Measurements from ENCODE around the gene MICAL1. TPM values are rescaled to one million over a fixed set of nuclear protein-coding genes. Genes with fewer than 3 reads are reported as not detected.

MICAL1 gene
- total RNA-seq, 1 donor from 2014 or later = 7.5 TPM

- DNase-seq = peak; percentile 63
- intact Hi-C loops (cut with micrococcal nuclease) = no loop called here
- ATAC-seq = peak; percentile 55
Observed at GRCh38 chr6:109456710-109457561, 1.4 kb upstream of the MICAL1 start.

GRCh38 chr6:109456111-109456583 lies 575 bp upstream of the MICAL1 start:
- DNase-seq (no peak), ATAC-seq (peak; percentile 19)
- intact Hi-C loops (cut with micrococcal nuclease) = no loop called here

- no peak for DNase-seq
- peak; percentile 15 for ATAC-seq
- intact Hi-C loops (cut with micrococcal nuclease) = no loop called here
Observed at GRCh38 chr6:109454496-109455436, 806 bp downstream of the MICAL1 start.

- DNase-seq (peak; percentile 58), ATAC-seq (no peak)
- intact Hi-C loops (cut with micrococcal nuclease) = no loop called here
Observed at GRCh38 chr6:109453594-109454495, 1.7 kb downstream of the MICAL1 start.

GRCh38 chr6:109453156-109453555 lies 2.4 kb downstream of the MICAL1 start:
- DNase-seq = no peak
- intact Hi-C loops (cut with micrococcal nuclease) = no loop called here
- ATAC-seq = no peak

GRCh38 chr6:109452181-109452580 lies 3.4 kb downstream of the MICAL1 start:
- ATAC-seq = no peak
- intact Hi-C loops (cut with micrococcal nuclease) = no loop called here
- no peak for DNase-seq

- intact Hi-C loops (cut with micrococcal nuclease) = no loop called here
- DNase-seq (no peak), ATAC-seq (no peak)
Observed at GRCh38 chr6:109451376-109451775, 4.2 kb downstream of the MICAL1 start.

GRCh38 chr6:109450801-109451200 lies 4.8 kb downstream of the MICAL1 start:
- intact Hi-C loops (cut with micrococcal nuclease) = no loop called here
- no peak for ATAC-seq

GRCh38 chr6:109449795-109450673 lies 5.5 kb downstream of the MICAL1 start:
- DNase-seq (no peak), ATAC-seq (no peak)
- intact Hi-C loops (cut with micrococcal nuclease) = no loop called here

More at GRCh38 chr6:109450801-109451200, 4.8 kb downstream of the MICAL1 start:
- no peak for DNase-seq

- ATAC-seq (no peak), DNase-seq (no peak)
- intact Hi-C loops (cut with micrococcal nuclease) = no loop called here
Observed at GRCh38 chr6:109449064-109449794, 6.3 kb downstream of the MICAL1 start.

GRCh38 chr6:109448615-109449014 lies 7.0 kb downstream of the MICAL1 start:
- DNase-seq (no peak), ATAC-seq (no peak)
- intact Hi-C loops (cut with micrococcal nuclease) = no loop called here

GRCh38 chr6:109447878-109448555 lies 7.6 kb downstream of the MICAL1 start:
- DNase-seq (no peak), ATAC-seq (no peak)
- intact Hi-C loops (cut with micrococcal nuclease) = no loop called here

GRCh38 chr6:109447087-109447486 lies 8.5 kb downstream of the MICAL1 start:
- intact Hi-C loops (cut with micrococcal nuclease) = no loop called here
- DNase-seq (no peak), ATAC-seq (no peak)

GRCh38 chr6:109446541-109446940 lies 9.0 kb downstream of the MICAL1 start:
- ATAC-seq = no peak
- intact Hi-C loops (cut with micrococcal nuclease) = no loop called here
- DNase-seq = no peak

GRCh38 chr6:109446072-109446471 lies 9.5 kb downstream of the MICAL1 start:
- no peak for DNase-seq
- intact Hi-C loops (cut with micrococcal nuclease) = no loop called here
- no peak for ATAC-seq

GRCh38 chr6:109445382-109445781 lies 10.2 kb downstream of the MICAL1 start:
- intact Hi-C loops (cut with micrococcal nuclease) = no loop called here
- DNase-seq = no peak
- ATAC-seq = no peak

GRCh38 chr6:109443425-109443950 lies 12.1 kb downstream of the MICAL1 start:
- ATAC-seq (no peak), DNase-seq (no peak)
- intact Hi-C loops (cut with micrococcal nuclease) = no loop called here
